ENCODE measurements around the gene COMMD1. TPM values are rescaled to one million over a fixed set of nuclear protein-coding genes. Genes with fewer than 3 reads are reported as not detected.

COMMD1 gene
- total RNA-seq, 1 donor from 2014 or later: 33.0 TPM

DNA sequence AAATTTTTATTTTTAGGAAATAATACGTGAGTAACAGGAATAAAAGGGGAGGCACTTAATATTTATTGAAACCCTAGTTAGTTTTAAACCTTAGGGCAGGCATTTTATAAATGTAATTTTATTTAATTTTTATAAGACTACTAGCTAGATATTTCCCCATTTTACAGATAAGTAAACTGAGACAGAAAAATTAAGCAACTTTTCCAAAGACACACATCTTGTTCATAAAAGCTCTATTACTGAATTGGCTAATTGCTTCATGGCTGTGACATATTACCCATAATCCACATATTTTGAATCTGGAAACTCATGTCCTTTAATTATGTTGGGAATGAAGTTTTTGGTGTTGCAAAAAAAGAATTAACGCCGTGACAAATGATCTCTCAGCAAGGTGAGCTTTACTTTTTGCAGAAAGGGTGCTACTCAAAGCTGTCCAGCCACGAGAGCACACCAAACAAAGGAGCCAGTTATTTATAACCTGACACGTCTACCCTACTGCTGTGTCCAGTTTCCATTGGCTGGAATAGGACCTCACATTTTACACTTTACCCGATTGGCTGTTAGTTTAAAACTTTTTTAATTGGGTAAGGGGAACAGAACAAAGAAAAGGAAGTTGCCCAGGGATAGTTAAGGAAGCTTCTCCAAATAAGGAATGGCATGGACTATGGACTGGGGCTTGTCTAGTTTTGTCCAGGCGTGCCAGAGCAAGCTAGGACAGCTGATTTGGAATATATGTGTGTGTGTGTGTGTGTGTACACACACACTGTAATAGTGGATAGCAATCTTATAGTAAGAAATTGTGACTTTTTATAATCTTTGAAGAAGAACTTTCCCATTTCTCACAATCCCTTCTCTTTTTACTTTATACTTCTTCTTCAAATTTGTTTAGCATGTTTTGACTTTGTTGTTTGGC, 54.2 kb downstream of the COMMD1 start:
- H3K4me3 Mint-ChIP-seq (ENCODE audit: low read depth): no peak overlapping the region
- no peak for DNase-seq (ENCODE audit: low spot score, unreplicated experiment)
- no peaks in the 10 kb centered on the region for H3K4me1 Mint-ChIP-seq (ENCODE audit: low read depth)
- H3K27me3 Mint-ChIP-seq: no peaks in the 10 kb centered on the region
- no peak overlapping the region for H3K27ac Mint-ChIP-seq
- TF ChIP-seq, protein P1, sequence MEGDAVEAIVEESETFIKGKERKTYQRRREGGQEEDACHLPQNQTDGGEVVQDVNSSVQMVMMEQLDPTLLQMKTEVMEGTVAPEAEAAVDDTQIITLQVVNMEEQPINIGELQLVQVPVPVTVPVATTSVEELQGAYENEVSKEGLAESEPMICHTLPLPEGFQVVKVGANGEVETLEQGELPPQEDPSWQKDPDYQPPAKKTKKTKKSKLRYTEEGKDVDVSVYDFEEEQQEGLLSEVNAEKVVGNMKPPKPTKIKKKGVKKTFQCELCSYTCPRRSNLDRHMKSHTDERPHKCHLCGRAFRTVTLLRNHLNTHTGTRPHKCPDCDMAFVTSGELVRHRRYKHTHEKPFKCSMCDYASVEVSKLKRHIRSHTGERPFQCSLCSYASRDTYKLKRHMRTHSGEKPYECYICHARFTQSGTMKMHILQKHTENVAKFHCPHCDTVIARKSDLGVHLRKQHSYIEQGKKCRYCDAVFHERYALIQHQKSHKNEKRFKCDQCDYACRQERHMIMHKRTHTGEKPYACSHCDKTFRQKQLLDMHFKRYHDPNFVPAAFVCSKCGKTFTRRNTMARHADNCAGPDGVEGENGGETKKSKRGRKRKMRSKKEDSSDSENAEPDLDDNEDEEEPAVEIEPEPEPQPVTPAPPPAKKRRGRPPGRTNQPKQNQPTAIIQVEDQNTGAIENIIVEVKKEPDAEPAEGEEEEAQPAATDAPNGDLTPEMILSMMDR (IDR thresholded peaks at IDR 0.05; ENCODE audit: unreplicated experiment): no peak
- H3K9me3 Mint-ChIP-seq (ENCODE audit: low read depth): peaks cover 14% of the 10 kb centered on the region
- peaks cover 10% of the 10 kb centered on the region for H3K36me3 Mint-ChIP-seq (ENCODE audit: insufficient read depth)

DNA sequence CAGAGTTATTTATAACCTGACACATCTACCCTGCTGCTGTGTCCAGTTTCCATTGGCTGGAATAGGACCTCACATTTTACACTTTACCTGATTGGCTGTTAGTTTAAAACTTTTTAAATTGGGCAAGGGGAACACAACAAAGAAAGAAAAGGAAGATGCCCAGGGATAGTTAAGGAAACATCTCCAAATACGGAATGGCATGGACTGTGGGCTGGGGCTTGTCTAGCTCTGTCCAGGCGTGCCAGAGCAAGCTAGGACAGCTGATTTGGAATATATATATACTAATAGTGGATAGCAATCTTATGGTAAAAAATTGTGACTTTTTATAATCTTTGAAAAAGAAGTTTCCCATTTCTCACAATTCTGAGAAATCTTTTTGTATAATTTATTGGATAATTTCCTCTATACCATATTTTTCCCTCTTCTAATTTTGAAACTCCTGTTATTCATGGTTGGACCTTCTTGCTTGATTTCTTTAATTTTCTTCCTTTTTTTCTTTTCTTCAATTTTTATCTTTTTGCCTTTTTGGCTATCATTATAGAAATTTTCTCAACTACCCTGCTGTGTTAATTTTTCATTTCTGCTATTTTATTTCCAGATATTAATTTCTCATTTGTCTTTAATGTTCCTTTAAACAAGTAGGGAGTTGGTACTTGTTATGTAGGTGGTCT, 55.9 kb downstream of the COMMD1 start:
- DNase-seq (ENCODE audit: low spot score, unreplicated experiment): no peak
- H3K36me3 Mint-ChIP-seq (ENCODE audit: insufficient read depth): peaks cover 10% of the 10 kb centered on the region
- H3K9me3 Mint-ChIP-seq (ENCODE audit: low read depth): peaks cover 14% of the 10 kb centered on the region
- H3K4me1 Mint-ChIP-seq (ENCODE audit: low read depth): no peaks in the 10 kb centered on the region
- no peak overlapping the region for H3K4me3 Mint-ChIP-seq (ENCODE audit: low read depth)
- H3K27ac Mint-ChIP-seq: no peak overlapping the region
- TF ChIP-seq, protein P1 (IDR thresholded peaks at IDR 0.05; ENCODE audit: unreplicated experiment): no peak
- H3K27me3 Mint-ChIP-seq: no peaks in the 10 kb centered on the region

DNA sequence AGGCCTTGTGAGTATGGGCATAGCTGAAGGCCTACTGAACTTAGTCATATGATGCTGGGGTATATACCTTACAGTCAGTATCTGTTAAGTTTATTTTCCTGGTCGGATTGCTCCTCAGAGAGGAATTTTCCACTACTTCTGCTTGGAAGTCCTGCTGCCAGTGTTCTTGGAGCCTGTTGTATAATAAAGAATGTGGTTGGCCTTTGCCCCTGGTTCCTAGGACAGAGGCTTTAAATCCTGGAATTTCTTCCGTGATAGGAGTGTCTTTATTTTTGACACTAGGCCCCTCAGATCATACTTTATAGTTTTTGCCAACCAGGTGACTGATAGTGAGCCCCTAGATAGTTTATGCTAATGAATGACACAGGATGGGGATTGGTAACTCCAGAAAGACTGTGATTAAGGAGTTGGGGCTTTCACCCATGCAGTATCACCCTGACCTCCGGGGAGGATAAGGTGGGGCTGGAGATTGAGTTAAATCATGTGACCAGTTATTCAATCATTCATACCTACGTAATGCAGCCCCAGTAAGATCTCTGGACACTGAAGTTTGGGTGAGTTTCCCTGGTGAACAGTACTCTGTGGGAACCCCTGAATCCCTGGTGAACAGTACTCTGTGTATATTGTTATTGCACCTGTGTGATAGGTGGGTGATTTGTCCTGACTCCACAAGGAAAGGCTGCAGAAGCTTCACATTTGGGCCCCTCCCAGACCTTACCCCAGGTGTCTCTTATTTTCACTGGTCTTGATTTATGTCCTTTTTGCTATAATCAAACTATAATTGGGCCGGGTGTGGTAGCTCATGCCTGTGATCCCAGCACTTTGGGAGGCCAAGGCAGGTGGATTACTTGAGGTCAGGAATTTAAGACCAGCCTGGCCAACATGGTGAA, 56.9 kb downstream of the COMMD1 start:
- Mint-ChIP-seq H3K9me3 (ENCODE audit: low read depth) (peaks cover 14% of the 10 kb centered on the region), H3K4me3 (ENCODE audit: low read depth) (no peak overlapping the region), H3K27ac (no peak overlapping the region)

DNA sequence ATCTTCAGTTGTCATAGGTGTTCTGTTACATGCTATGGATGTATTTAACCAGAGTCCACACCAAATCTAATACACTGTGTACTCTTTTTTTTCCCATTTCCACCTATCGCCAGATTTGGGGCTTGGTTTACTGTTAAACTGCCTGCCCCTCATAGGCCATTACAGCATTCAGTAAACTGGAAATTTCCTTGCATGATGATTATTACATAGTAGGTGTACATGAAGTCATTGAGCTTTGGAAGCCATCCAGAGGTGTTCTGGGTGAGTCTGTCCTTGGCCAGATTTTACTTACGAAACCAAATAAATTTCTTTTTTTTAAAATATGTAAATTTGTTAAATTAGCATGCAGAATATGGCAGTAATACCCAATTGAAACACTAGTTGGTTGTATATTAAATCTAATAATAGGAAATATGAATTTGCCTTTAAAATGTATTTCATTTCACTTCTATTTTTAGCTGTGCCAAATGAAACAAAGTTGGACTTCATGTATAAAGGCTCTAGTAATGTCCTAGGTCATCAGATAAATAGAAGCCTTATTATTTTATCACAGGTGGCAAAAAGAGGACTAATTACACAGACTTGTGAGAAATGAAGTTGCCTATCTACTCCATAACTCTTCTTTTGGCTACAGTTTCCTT, 60.7 kb downstream of the COMMD1 start:
- peaks cover under 1% of the 10 kb centered on the region for H3K36me3 Mint-ChIP-seq (ENCODE audit: insufficient read depth)
- H3K27me3 Mint-ChIP-seq: no peaks in the 10 kb centered on the region
- TF ChIP-seq, protein P1 (IDR thresholded peaks at IDR 0.05; ENCODE audit: unreplicated experiment): no peak
- H3K9me3 Mint-ChIP-seq (ENCODE audit: low read depth): peaks cover under 1% of the 10 kb centered on the region
- peaks cover 5% of the 10 kb centered on the region for H3K4me1 Mint-ChIP-seq (ENCODE audit: low read depth)
- DNase-seq (ENCODE audit: low spot score, unreplicated experiment): no peak
- no peak overlapping the region for H3K4me3 Mint-ChIP-seq (ENCODE audit: low read depth)
- no peak overlapping the region for H3K27ac Mint-ChIP-seq

More for the DNA sequence above, 56.9 kb downstream of the COMMD1 start:
- TF ChIP-seq, protein P1 (IDR thresholded peaks at IDR 0.05; ENCODE audit: unreplicated experiment): no peak
- Mint-ChIP-seq H3K36me3 (ENCODE audit: insufficient read depth) (peaks cover 10% of the 10 kb centered on the region), H3K27me3 (no peaks in the 10 kb centered on the region), H3K4me1 (ENCODE audit: low read depth) (no peaks in the 10 kb centered on the region)
- DNase-seq (ENCODE audit: low spot score, unreplicated experiment): no peak
